GM12878 (cell line): ENCODE data around the gene ADISSP. TPM values are rescaled to one million over a fixed set of nuclear protein-coding genes. Genes with fewer than 3 reads are reported as not detected.

ENCODE experiments used
- BCL11A ChIP-seq: IDR thresholded peaks from 2 replicates; pipeline ENCODE4 v1.6.1; 2011; ENCODE audit warnings: low read depth, low read length
- CBFB ChIP-seq: IDR thresholded peaks from 2 replicates; pipeline ENCODE4 v1.6.1; 2016; ENCODE audit warnings: antibody characterized with exemption, low read depth
- CBX5 ChIP-seq: sonication (generic); IDR thresholded peaks from 2 replicates; pipeline ENCODE4 v1.6.1; 2016; ENCODE audit warnings: low read depth, moderate library complexity, mild to moderate bottlenecking, inconsistent platforms
- ESRRA ChIP-seq: IDR thresholded peaks from 2 replicates; pipeline ENCODE4 v1.6.1; 2012; ENCODE audit warnings: mild to moderate bottlenecking, low read length, improper control_type of control experiment
- IKZF2 ChIP-seq, 2 experiments: fragments of 450-650 bp; IDR thresholded peaks; 2 replicates each; pipeline ENCODE4 v1.6.1; 2017; ENCODE audit warnings: mild to moderate bottlenecking in 2 of 2, moderate library complexity in 2 of 2
- RELA ChIP-seq: fragments of 450-650 bp; IDR thresholded peaks from 2 replicates; pipeline ENCODE4 v1.8.0; 2014; ENCODE audit warnings: borderline replicate concordance; ENCODE audit not compliant: partially characterized antibody
- RFX5 ChIP-seq: IDR thresholded peaks from 2 replicates; pipeline ENCODE4 v1.6.1; 2011; ENCODE audit warnings: low read depth, low read length, improper control_type of control experiment
- TCF7 ChIP-seq: IDR thresholded peaks from 2 replicates; pipeline ENCODE4 v1.6.1; 2014; ENCODE audit warnings: antibody characterized with exemption, borderline replicate concordance
- ZNF24 ChIP-seq: fragments of 450-650 bp; IDR thresholded peaks from 2 replicates; pipeline ENCODE4 v1.6.1; 2017; ENCODE audit warnings: antibody characterized with exemption, mild to moderate bottlenecking
- ZNF592 ChIP-seq: fragments of 450-650 bp; IDR thresholded peaks from 2 replicates; pipeline ENCODE4 v1.6.1; 2017; ENCODE audit warnings: mild to moderate bottlenecking, moderate library complexity
- polyA plus RNA-seq, 11 experiments: library from polyadenylated mRNA; depleted of rRNA in 4 of 11; unstranded in 6 of 11; stranded (reverse) in 5 of 11; fragments of >200 nt; fragmentation: Nextera tagmentation in 4 of 11; fragmentation: Illumina TruSeq in 1 of 11; extraction: Ambion mirVana in 4 of 11; extraction: Trizol in 1 of 11; gene quantifications; 1 replicate in 1 of 11; 2 replicates in 10 of 11; pipeline versions ENCODE4 v1.2.1 to v1.2.3, GENCODE V29; 2011 to 2016; ENCODE audit warnings: inconsistent platforms in 2 of 11, missing spikeins in 2 of 11, low read depth in 1 of 11
- total RNA-seq, 4 experiments: library from RNA; depleted of rRNA in 3 of 4; stranded (reverse); fragments of >200 nt in 3 of 4; fragmentation: Illumina TruSeq in 1 of 4; extraction: Trizol in 1 of 4; gene quantifications; 2 replicates each; pipeline versions ENCODE4 v1.2.1 to v1.2.3, GENCODE V29; 2013 to 2021

Gene ADISSP
- total and polyA plus RNA-seq, 10 of the 15 experiments (the other 5 are each of a cell fraction or from before 2014, with no cell fraction given) = 0.80 to 96.3 (median 38.6) TPM

GRCh38 chr20:3795511-3796468 lies 28.2 kb upstream of the ADISSP start, which contains the start of gene CDC25B (continued):
- TF ChIP-seq ZNF592 = no peak
- peak; percentile 84 to 88 for TF ChIP-seq IKZF2 (IDR thresholded peaks at IDR 0.05)
- TF ChIP-seq RFX5 = peak; percentile 29; the same call in 1 of the 2 replicates
- peak; percentile 72; the same call in 1 of the 2 replicates for TF ChIP-seq CBFB
- TF ChIP-seq RELA = no peak
- no peak for TF ChIP-seq CBX5
- TF ChIP-seq ZNF24 = peak; percentile 96
- peak; percentile 55; the same call in 1 of the 2 replicates for TF ChIP-seq BCL11A
- no peak for TF ChIP-seq TCF7
- TF ChIP-seq ESRRA = peak; percentile 99
